ENCODE data around the gene TMCC2.

DNA sequence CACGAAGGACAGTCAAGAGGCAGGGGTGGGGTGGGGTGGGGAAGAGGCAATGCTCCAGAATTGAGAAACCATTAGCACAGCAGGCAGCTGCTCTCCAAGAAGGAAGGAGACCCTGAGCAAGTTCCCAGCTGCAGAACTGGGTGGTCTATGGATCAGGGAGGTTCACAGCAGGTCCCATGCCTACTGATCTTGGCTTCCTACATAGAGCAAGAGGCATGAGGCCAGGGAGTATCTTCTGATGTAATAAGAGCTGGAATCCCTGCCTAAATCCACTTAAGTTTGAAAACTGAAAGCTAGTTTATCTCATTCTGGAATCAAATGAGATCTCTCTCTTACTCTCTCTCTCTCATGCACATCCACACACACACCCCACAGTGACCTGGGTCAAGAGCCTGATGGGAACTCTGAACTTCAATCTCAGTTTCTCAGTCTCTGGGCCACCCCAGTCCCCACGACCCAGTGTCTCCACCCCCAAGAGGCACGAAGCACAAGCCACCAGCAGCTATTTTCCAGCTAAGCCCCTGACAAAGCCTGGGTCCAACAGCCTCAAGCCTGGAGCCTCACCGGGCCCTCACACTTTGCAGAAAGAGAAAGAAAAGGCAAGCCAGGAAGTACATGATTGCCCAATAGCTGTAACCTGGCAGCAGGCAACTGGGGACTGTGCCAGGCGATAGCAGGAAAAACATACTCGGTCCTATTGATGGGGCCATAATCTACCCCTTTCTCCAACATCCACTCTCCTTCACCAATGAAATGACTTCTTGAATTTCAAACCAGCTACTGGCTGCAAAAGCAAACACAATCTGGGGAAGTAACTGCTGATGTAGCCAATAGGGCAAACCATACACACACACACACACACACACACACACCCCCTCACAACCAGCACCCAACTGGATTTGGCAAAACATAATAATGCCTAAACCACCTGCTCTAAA lies 91.6 kb downstream of the TMCC2 start:
- TF ChIP-seq, protein P1, sequence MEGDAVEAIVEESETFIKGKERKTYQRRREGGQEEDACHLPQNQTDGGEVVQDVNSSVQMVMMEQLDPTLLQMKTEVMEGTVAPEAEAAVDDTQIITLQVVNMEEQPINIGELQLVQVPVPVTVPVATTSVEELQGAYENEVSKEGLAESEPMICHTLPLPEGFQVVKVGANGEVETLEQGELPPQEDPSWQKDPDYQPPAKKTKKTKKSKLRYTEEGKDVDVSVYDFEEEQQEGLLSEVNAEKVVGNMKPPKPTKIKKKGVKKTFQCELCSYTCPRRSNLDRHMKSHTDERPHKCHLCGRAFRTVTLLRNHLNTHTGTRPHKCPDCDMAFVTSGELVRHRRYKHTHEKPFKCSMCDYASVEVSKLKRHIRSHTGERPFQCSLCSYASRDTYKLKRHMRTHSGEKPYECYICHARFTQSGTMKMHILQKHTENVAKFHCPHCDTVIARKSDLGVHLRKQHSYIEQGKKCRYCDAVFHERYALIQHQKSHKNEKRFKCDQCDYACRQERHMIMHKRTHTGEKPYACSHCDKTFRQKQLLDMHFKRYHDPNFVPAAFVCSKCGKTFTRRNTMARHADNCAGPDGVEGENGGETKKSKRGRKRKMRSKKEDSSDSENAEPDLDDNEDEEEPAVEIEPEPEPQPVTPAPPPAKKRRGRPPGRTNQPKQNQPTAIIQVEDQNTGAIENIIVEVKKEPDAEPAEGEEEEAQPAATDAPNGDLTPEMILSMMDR (IDR thresholded peaks at IDR 0.05): no peak
- no peak for TF ChIP-seq POLR2A (IDR thresholded peaks at IDR 0.05)

Measured in testis (tissue), 2 donors.